ENCODE measurements around the gene C19orf33. TPM values are rescaled to one million over a fixed set of nuclear protein-coding genes. Genes with fewer than 3 reads are reported as not detected.
A peak's percentile ranks its signal among the peaks of the same experiment; 100 is the strongest.

C19orf33 gene
- total RNA-seq, 1 donor from 2014 or later: 1.6 TPM

GRCh38 chr19:38277549-38277948 is 26.5 kb upstream of the C19orf33 start:
- no peaks in the 10 kb centered on the region for H3K27me3 ChIP-seq (ENCODE audit: low read depth)
- H3K4me1 ChIP-seq: peaks cover 88% of the 10 kb centered on the region
- no peaks in the 10 kb centered on the region for H3K36me3 ChIP-seq
- H3K9me3 ChIP-seq (replicated peaks): no peaks in the 10 kb centered on the region
- peak overlapping the region; percentile 13 for H3K4me3 ChIP-seq
- DNase-seq: no peak
- intact Hi-C loops (cut with micrococcal nuclease): no loop called here
- no peak for TF ChIP-seq CTCF (IDR thresholded peaks at IDR 0.05; ENCODE audit: borderline replicate concordance)
- peak overlapping the region; percentile 92 for H3K27ac ChIP-seq (replicated peaks)

GRCh38 chr19:38277969-38278680 is 25.9 kb upstream of the C19orf33 start:
- intact Hi-C loops (cut with micrococcal nuclease): no loop called here
- DNase-seq: peak; percentile 68
- peak overlapping the region; percentile 13 for H3K4me3 ChIP-seq

GRCh38 chr19:38278751-38279150 is 25.3 kb upstream of the C19orf33 start:
- no peak for TF ChIP-seq CTCF (IDR thresholded peaks at IDR 0.05; ENCODE audit: borderline replicate concordance)
- H3K4me1 ChIP-seq: peaks cover 93% of the 10 kb centered on the region
- no peaks in the 10 kb centered on the region for H3K27me3 ChIP-seq (ENCODE audit: low read depth)
- H3K9me3 ChIP-seq (replicated peaks): no peaks in the 10 kb centered on the region
- DNase-seq: no peak
- intact Hi-C loops (cut with micrococcal nuclease): no loop called here
- no peaks in the 10 kb centered on the region for H3K36me3 ChIP-seq
- H3K27ac ChIP-seq (replicated peaks): peak overlapping the region; percentile 92
- peak overlapping the region; percentile 13 for H3K4me3 ChIP-seq

More at GRCh38 chr19:38277969-38278680, 25.9 kb upstream of the C19orf33 start:
- Histone ChIP-seq H3K9me3 (replicated peaks) (no peaks in the 10 kb centered on the region), H3K36me3 (no peaks in the 10 kb centered on the region), H3K27ac (replicated peaks) (peak overlapping the region; percentile 92), H3K27me3 (ENCODE audit: low read depth) (no peaks in the 10 kb centered on the region), H3K4me1 (peaks cover 93% of the 10 kb centered on the region)
- TF ChIP-seq CTCF (IDR thresholded peaks at IDR 0.05; ENCODE audit: borderline replicate concordance): no peak

- no peak for TF ChIP-seq CTCF (IDR thresholded peaks at IDR 0.05; ENCODE audit: borderline replicate concordance)
- intact Hi-C loops (cut with micrococcal nuclease): no loop called here
Observed at GRCh38 chr19:38280030-38280921, 23.8 kb upstream of the C19orf33 start.

DNA sequence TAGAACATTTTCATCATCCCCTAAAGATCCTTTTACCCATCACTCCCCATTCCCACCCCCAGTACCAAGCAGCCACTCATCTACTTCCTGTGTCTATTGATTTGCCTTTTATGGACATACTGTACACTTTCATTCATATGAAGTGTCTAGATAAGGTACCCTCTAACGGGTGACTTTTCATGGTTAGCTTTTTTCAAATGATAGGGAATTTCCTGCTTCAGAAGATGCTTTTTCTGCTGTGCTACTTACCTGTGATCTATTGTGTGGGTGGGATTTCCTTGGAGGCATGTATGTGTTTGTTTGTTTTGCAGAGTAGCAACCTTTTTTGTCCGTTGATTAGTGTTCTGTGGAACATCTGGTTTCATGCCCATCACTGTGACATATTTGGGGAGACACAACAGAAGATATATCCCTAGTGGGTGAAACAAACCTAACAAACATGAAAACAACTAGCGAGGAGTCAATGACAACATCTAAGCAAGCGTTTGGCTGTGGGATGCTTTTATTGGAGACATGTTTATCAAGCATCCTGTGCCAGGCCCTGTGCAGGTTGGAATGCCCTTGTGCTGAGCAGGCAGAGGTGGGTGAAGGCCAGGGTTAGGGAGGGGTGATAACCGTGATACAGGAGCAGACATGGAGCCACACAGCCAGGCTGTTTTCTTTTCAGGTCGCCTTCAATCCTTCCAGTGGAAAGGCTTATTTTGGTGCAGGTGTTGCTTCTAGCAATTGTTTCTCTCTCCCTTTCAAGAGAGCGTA is 22.1 kb upstream of the C19orf33 start:
- DNase-seq: no peak
- Histone ChIP-seq H3K4me1 (peaks cover 61% of the 10 kb centered on the region), H3K36me3 (no peaks in the 10 kb centered on the region), H3K9me3 (replicated peaks) (no peaks in the 10 kb centered on the region), H3K4me3 (no peak overlapping the region), H3K27me3 (ENCODE audit: low read depth) (no peaks in the 10 kb centered on the region), H3K27ac (replicated peaks) (peak overlapping the region; percentile 92)
- no peak for TF ChIP-seq CTCF (IDR thresholded peaks at IDR 0.05; ENCODE audit: borderline replicate concordance)
- intact Hi-C loops (cut with micrococcal nuclease): no loop called here

More at GRCh38 chr19:38280030-38280921, 23.8 kb upstream of the C19orf33 start:
- Histone ChIP-seq H3K36me3 (no peaks in the 10 kb centered on the region), H3K4me3 (no peak overlapping the region), H3K4me1 (peaks cover 78% of the 10 kb centered on the region), H3K9me3 (replicated peaks) (no peaks in the 10 kb centered on the region), H3K27me3 (ENCODE audit: low read depth) (no peaks in the 10 kb centered on the region), H3K27ac (replicated peaks) (peak overlapping the region; percentile 92)
- DNase-seq: no peak
